MM.1S (cell line): ENCODE results near the gene NAGA.

Source experiments
- DNase-seq: peaks from one replicate; pipeline ENCODE4 v3.0.0-alpha.2; 2015
- H2AFZ ChIP-seq: fragments of 300-600 bp; sonication (generic); 2 replicates; pipeline ENCODE4 v1.6.0; 2016; ENCODE audit warnings: antibody characterized with exemption, low read length
- H3F3A ChIP-seq: fragments of 300-600 bp; sonication (generic); 2 replicates; pipeline ENCODE4 v1.6.1; 2016; ENCODE audit warnings: mild to moderate bottlenecking, antibody characterized with exemption, low read length, moderate library complexity, mixed read lengths; ENCODE audit not compliant: insufficient read depth
- H3K27ac ChIP-seq: fragments of 300-600 bp; sonication (generic); 2 replicates; pipeline ENCODE4 v1.5.1; 2016; ENCODE audit warnings: mild to moderate bottlenecking, low read length
- H3K27me3 ChIP-seq: fragments of 300-600 bp; sonication (generic); replicated peaks from 2 replicates; pipeline ENCODE4 v1.6.0; 2016; ENCODE audit warnings: low read length; ENCODE audit not compliant: insufficient read depth
- H3K36me3 ChIP-seq: fragments of 300-600 bp; sonication (generic); replicated peaks from 2 replicates; pipeline ENCODE4 v1.6.1; 2016; ENCODE audit warnings: mild to moderate bottlenecking, low read length, mixed read lengths; ENCODE audit not compliant: insufficient read depth
- H3K4me1 ChIP-seq: fragments of 300-600 bp; sonication (generic); 2 replicates; pipeline ENCODE4 v1.6.1; 2016; ENCODE audit warnings: low read length, mixed read lengths
- H3K4me2 ChIP-seq: fragments of 300-600 bp; sonication (generic); 2 replicates; pipeline ENCODE4 v1.6.0; 2016; ENCODE audit warnings: low read depth, low read length
- H3K4me3 ChIP-seq: fragments of 300-600 bp; sonication (generic); 2 replicates; pipeline ENCODE4 v1.5.1; 2016; ENCODE audit warnings: low read length, mixed read lengths
- H3K79me2 ChIP-seq: fragments of 300-600 bp; sonication (generic); 2 replicates; pipeline ENCODE4 v1.6.1; 2016; ENCODE audit warnings: mixed run types, low read length, mixed read lengths
- H3K9ac ChIP-seq: fragments of 300-600 bp; sonication (generic); 2 replicates; pipeline ENCODE4 v1.6.1; 2016; ENCODE audit warnings: low read length, mixed read lengths
- H3K9me2 ChIP-seq: fragments of 300-600 bp; sonication (generic); replicated peaks from 2 replicates; pipeline ENCODE4 v1.6.1; 2016; ENCODE audit warnings: mild to moderate bottlenecking, low read length, mixed read lengths; ENCODE audit not compliant: insufficient read depth
- H3K9me3 ChIP-seq: fragments of 300-600 bp; sonication (generic); replicated peaks from 2 replicates; pipeline ENCODE4 v1.6.1; 2016; ENCODE audit warnings: mild to moderate bottlenecking, low read length, mixed read lengths; ENCODE audit not compliant: insufficient read depth
- H4K20me1 ChIP-seq: fragments of 300-600 bp; sonication (generic); 2 replicates; pipeline ENCODE4 v1.6.1; 2016; ENCODE audit warnings: mild to moderate bottlenecking, low read length, moderate library complexity, mixed read lengths; ENCODE audit not compliant: insufficient read depth
- CTCF ChIP-seq: fragments of 300-600 bp; sonication (generic); IDR thresholded peaks from 2 replicates; pipeline ENCODE4 v1.5.1; 2016; ENCODE audit warnings: antibody characterized with exemption, low read length, mixed read lengths
- EZH2 ChIP-seq: fragments of 300-600 bp; sonication (generic); optimal IDR thresholded peaks from 2 replicates; pipeline ENCODE3; 2017; ENCODE audit warnings: low read depth, mild to moderate bottlenecking, antibody characterized with exemption, low read length, mixed read lengths
- EZH2phosphoT487 ChIP-seq: fragments of 300-600 bp; sonication (generic); IDR thresholded peaks from 2 replicates; pipeline ENCODE4 v1.6.1; 2018; ENCODE audit warnings: antibody characterized with exemption, low read length

NAGA gene

GRCh38 chr22:42013385-42013784 is 57.2 kb downstream of the NAGA start:
- no peaks in the 10 kb centered on the region for H4K20me1 ChIP-seq
- H3K4me2 ChIP-seq = no peak overlapping the region
- TF ChIP-seq CTCF (no peak), EZH2 (no peak), EZH2phosphoT487 (no peak)
- no peaks in the 10 kb centered on the region for H3F3A ChIP-seq
- H3K79me2 ChIP-seq = no peaks in the 10 kb centered on the region
- no peaks in the 10 kb centered on the region for H3K9me3 ChIP-seq
- no peak overlapping the region for H3K9ac ChIP-seq
- DNase-seq = no peak
- no peak overlapping the region for H2AFZ ChIP-seq
- no peaks in the 10 kb centered on the region for H3K4me1 ChIP-seq
- no peaks in the 10 kb centered on the region for H3K36me3 ChIP-seq
- H3K27ac ChIP-seq = no peak overlapping the region
- H3K27me3 ChIP-seq = no peaks in the 10 kb centered on the region
- no peaks in the 10 kb centered on the region for H3K9me2 ChIP-seq
- no peak overlapping the region for H3K4me3 ChIP-seq

- H3K4me2 ChIP-seq = no peak overlapping the region
- no peaks in the 10 kb centered on the region for H3K9me2 ChIP-seq
- DNase-seq = no peak
- H4K20me1 ChIP-seq = no peaks in the 10 kb centered on the region
- no peak overlapping the region for H3K27ac ChIP-seq
- H3K79me2 ChIP-seq = no peaks in the 10 kb centered on the region
- no peak overlapping the region for H3K9ac ChIP-seq
- no peak for TF ChIP-seq EZH2phosphoT487
- no peak for TF ChIP-seq EZH2
- TF ChIP-seq CTCF = no peak
- H3K4me1 ChIP-seq = no peaks in the 10 kb centered on the region
- H3K9me3 ChIP-seq = no peaks in the 10 kb centered on the region
- H3K36me3 ChIP-seq = no peaks in the 10 kb centered on the region
- H2AFZ ChIP-seq = no peak overlapping the region
- no peak overlapping the region for H3K4me3 ChIP-seq
- H3K27me3 ChIP-seq = no peaks in the 10 kb centered on the region
- no peaks in the 10 kb centered on the region for H3F3A ChIP-seq
These were observed 59.8 kb downstream of the NAGA start for GRCh38 chr22:42010778-42011177.
